Measurements from ENCODE around the gene GIT2.

GRCh38 chr12:109952160-109952858 is 43.9 kb downstream of the GIT2 start:
- TF ChIP-seq CTCF (IDR thresholded peaks at IDR 0.05) (no peak), EP300 (IDR thresholded peaks at IDR 0.05) (no peak), POLR2A (IDR thresholded peaks at IDR 0.05) (no peak)

Measured in tibial nerve (tissue), 4 donors.